GM12878 (cell line): Measurements from ENCODE around the gene HOGA1. TPM values are rescaled to one million over a fixed set of nuclear protein-coding genes. Genes with fewer than 3 reads are reported as not detected.

Experiments used
- ATAC-seq: fragments of 200-7000 bp; cut with Tn5 transposase; 3 replicates; pipeline ENCODE4 v1.9.1; 2020; ENCODE audit warnings: mild to moderate bottlenecking, moderate library complexity
- BruUV-seq: library from RNA; stranded (reverse); fragments of 400-500 nt; replicated peaks from 2 replicates; lab custom pipeline; 2021; lab: Mats Ljungman, UMichigan
- CTCF ChIA-PET: fragments of 300-600 bp; sonication (Branson Sonifier 250); formaldehyde crosslinking; extraction: SDS; loops from one replicate; lab custom pipeline; 2021; ENCODE audit warnings: inconsistent platforms; lab: Yijun Ruan, JAX
- POLR2A ChIA-PET: fragments of 350-600 bp; formaldehyde crosslinking; extraction: SDS; loops from one replicate; lab custom pipeline; 2021; ENCODE audit warnings: inconsistent platforms; lab: Charles Lee
- RAD21 ChIA-PET: fragments of 300-600 bp; sonication (Branson Sonifier 250); formaldehyde crosslinking; loops from one replicate; lab custom pipeline; 2023; ENCODE audit warnings: antibody characterized with exemption; ENCODE audit not compliant: unreplicated experiment; lab: Charles Lee
- SMC1A ChIA-PET: fragments of 300-600 bp; sonication (Branson Sonifier 250); formaldehyde crosslinking; loops from one replicate; lab custom pipeline; 2023; ENCODE audit not compliant: unreplicated experiment, uncharacterized antibody; lab: Charles Lee
- DNase-seq: peaks from one replicate; pipeline ENCODE4 v3.0.0-alpha.2; 2011; ENCODE audit warnings: low read depth, low spot score
- FAIRE-seq: peaks from 3 replicates; lab custom pipeline; 2011; peaks lifted over from hg19 to GRCh38; lab: Jason Lieb, UNC
- H2AFZ ChIP-seq: 2 replicates; pipeline ENCODE4 v1.6.0; 2011; ENCODE audit warnings: low read depth, low read length, control low read depth; ENCODE audit not compliant: control insufficient read depth
- H3K27ac ChIP-seq: 2 replicates; pipeline ENCODE4 v1.5.1; 2011; ENCODE audit warnings: control low read depth; ENCODE audit not compliant: control insufficient read depth, insufficient read depth
- H3K27me3 ChIP-seq, 2 experiments: replicated peaks in 1 of 2; 2 replicates each; pipeline versions ENCODE4 v1.6.0 to v1.6.1; 2011; ENCODE audit warnings: low read length in 1 of 2; ENCODE audit not compliant: control insufficient read depth in 2 of 2, insufficient read depth in 2 of 2
- H3K36me3 ChIP-seq, 2 experiments: 2 replicates each; pipeline ENCODE4 v1.5.1; 2011; ENCODE audit warnings: low read length in 1 of 2; ENCODE audit not compliant: control insufficient read depth in 2 of 2, insufficient read depth in 2 of 2
- H3K4me1 ChIP-seq: 2 replicates; pipeline ENCODE4 v1.6.1; 2011; ENCODE audit warnings: mild to moderate bottlenecking, low read length, moderate library complexity, mixed read lengths; ENCODE audit not compliant: control insufficient read depth, insufficient read depth
- H3K4me2 ChIP-seq: 2 replicates; pipeline ENCODE4 v1.6.0; 2011; ENCODE audit warnings: control low read depth; ENCODE audit not compliant: control insufficient read depth, insufficient read depth
- H3K4me3 ChIP-seq: fragments of 200-600 bp; sonication (generic); 2 replicates; pipeline ENCODE4 v1.5.1; 2016
- H3K79me2 ChIP-seq: 2 replicates; pipeline ENCODE4 v1.6.0; 2011; ENCODE audit warnings: low read length; ENCODE audit not compliant: control insufficient read depth, insufficient read depth
- H3K9ac ChIP-seq: 2 replicates; pipeline ENCODE4 v1.8.0; 2011; ENCODE audit warnings: low read length, control low read depth, mixed read lengths; ENCODE audit not compliant: control insufficient read depth, insufficient read depth
- H3K9me3 ChIP-seq: replicated peaks from 3 replicates; pipeline ENCODE4 v1.5.1; 2011; ENCODE audit warnings: mild to moderate bottlenecking, low read length; ENCODE audit not compliant: control insufficient read depth, insufficient read depth
- H4K20me1 ChIP-seq: 2 replicates; pipeline ENCODE4 v1.6.0; 2011; ENCODE audit not compliant: control insufficient read depth, insufficient read depth
- CEBPB ChIP-seq, 2 experiments: fragments of 150-350 bp in 1 of 2; IDR thresholded peaks; 2 replicates each; pipeline ENCODE4 v1.6.1; 2012 to 2014; ENCODE audit warnings: low read depth in 2 of 2, low read length in 2 of 2, borderline replicate concordance in 1 of 2, inconsistent platforms in 1 of 2
- CREM ChIP-seq: IDR thresholded peaks from 2 replicates; pipeline ENCODE4 v1.6.1; 2014; ENCODE audit warnings: antibody characterized with exemption, low read depth
- DPF2 ChIP-seq: fragments of 450-650 bp; IDR thresholded peaks from 2 replicates; pipeline ENCODE4 v1.6.1; 2017; ENCODE audit warnings: mild to moderate bottlenecking
- NBN ChIP-seq: fragments of 450-650 bp; IDR thresholded peaks from 2 replicates; pipeline ENCODE4 v1.6.1; 2016
- NR2C1 ChIP-seq: fragments of 450-650 bp; IDR thresholded peaks from 2 replicates; pipeline ENCODE4 v1.6.1; 2017; ENCODE audit warnings: antibody characterized with exemption, mild to moderate bottlenecking, moderate library complexity
- RB1 ChIP-seq: fragments of 450-650 bp; formaldehyde crosslinking; IDR thresholded peaks from 2 replicates; pipeline ENCODE4 v1.6.1; 2017; ENCODE audit warnings: mild to moderate bottlenecking, borderline replicate concordance
- SMAD5 ChIP-seq: IDR thresholded peaks from 2 replicates; pipeline ENCODE4 v1.6.1; 2016; ENCODE audit warnings: antibody characterized with exemption, low read depth
- SMC3 ChIP-seq: IDR thresholded peaks from 2 replicates; pipeline ENCODE4 v1.6.1; 2011; ENCODE audit warnings: low read length, improper control_type of control experiment, borderline replicate concordance
- SREBF2 ChIP-seq: IDR thresholded peaks from 2 replicates; pipeline ENCODE4 v1.6.1; 2012; ENCODE audit warnings: mild to moderate bottlenecking, low read length
- TAF1 ChIP-seq: IDR thresholded peaks from 2 replicates; pipeline ENCODE4 v1.6.1; 2011; ENCODE audit warnings: mild to moderate bottlenecking, low read depth, low read length, borderline replicate concordance
- WRNIP1 ChIP-seq: IDR thresholded peaks from 2 replicates; pipeline ENCODE4 v1.6.1; 2011; ENCODE audit warnings: low read depth, low read length, improper control_type of control experiment, borderline replicate concordance
- ZBED1 ChIP-seq: IDR thresholded peaks from 2 replicates; pipeline ENCODE4 v1.6.1; 2016; ENCODE audit warnings: borderline replicate concordance
- ZZZ3 ChIP-seq: IDR thresholded peaks from 2 replicates; pipeline ENCODE4 v1.6.1; 2011; ENCODE audit warnings: low read depth; ENCODE audit not compliant: control insufficient read depth, insufficient read length
- WGBS: methylation state at CpG from one replicate; pipeline ENCODE4 v1.1.6; 2016; ENCODE audit warnings: low lambda C conversion rate; ENCODE audit not compliant: insufficient replicate concordance, insufficient coverage; ENCODE audit errors: missing lambda C conversion rate; 5-methylcytosine and 5-hydroxymethylcytosine counted together
- in situ Hi-C: fragments of 300-500 bp; cut with MboI; formaldehyde crosslinking; loops from 9 replicates; pipeline ENCODE4 v1.14.3; 2018; ENCODE audit warnings: mixed read lengths
- intact Hi-C: fragments of 100-400 bp; cut with micrococcal nuclease; formaldehyde crosslinking; loops from one replicate; pipeline ENCODE4 v1.14.2; 2022; ENCODE audit not compliant: unreplicated experiment
- polyA plus RNA-seq, 11 experiments: library from polyadenylated mRNA; depleted of rRNA in 4 of 11; unstranded in 6 of 11; stranded (reverse) in 5 of 11; fragments of >200 nt; fragmentation: Nextera tagmentation in 4 of 11; fragmentation: Illumina TruSeq in 1 of 11; extraction: Ambion mirVana in 4 of 11; extraction: Trizol in 1 of 11; gene quantifications; 1 replicate in 1 of 11; 2 replicates in 10 of 11; pipeline versions ENCODE4 v1.2.1 to v1.2.3, GENCODE V29; 2011 to 2016; ENCODE audit warnings: inconsistent platforms in 2 of 11, missing spikeins in 2 of 11, low read depth in 1 of 11
- total RNA-seq, 4 experiments: library from RNA; depleted of rRNA in 3 of 4; stranded (reverse); fragments of >200 nt in 3 of 4; fragmentation: Illumina TruSeq in 1 of 4; extraction: Trizol in 1 of 4; gene quantifications; 2 replicates each; pipeline versions ENCODE4 v1.2.1 to v1.2.3, GENCODE V29; 2013 to 2021
- TF ChIP-seq, protein P1 (sequence below): fragments of 450-650 bp; IDR thresholded peaks from 2 replicates; pipeline ENCODE4 v1.6.1; 2018; ENCODE audit warnings: borderline replicate concordance, mild to moderate bottlenecking; ENCODE audit not compliant: partially characterized antibody
- TF ChIP-seq, protein P2 (sequence below): IDR thresholded peaks from 2 replicates; pipeline ENCODE4 v1.6.1; 2011; ENCODE audit warnings: low read depth, low read length, improper control_type of control experiment, borderline replicate concordance
- TF ChIP-seq, protein P3 (sequence below): IDR thresholded peaks from 2 replicates; pipeline ENCODE4 v1.6.1; 2011; ENCODE audit warnings: low read depth, mild to moderate bottlenecking, low read length, moderate library complexity, borderline replicate concordance; ENCODE audit errors: extremely low read depth

HOGA1 gene
- total and polyA plus RNA-seq, 10 of the 15 experiments (the other 5 are each of a cell fraction or from before 2014, with no cell fraction given): 0.01 to 0.19 (median 0.06) TPM; not detected in 6

- no peak for DNase-seq
- Histone ChIP-seq H3K4me2 (no peak overlapping the region), H3K27ac (no peak overlapping the region), H3K9ac (no peak overlapping the region), H3K4me3 (no peak overlapping the region), H4K20me1 (no peaks in the 10 kb centered on the region), H3K27me3 (no peaks in the 10 kb centered on the region; a peak in 1 of 4 replicates), H3K4me1 (no peaks in the 10 kb centered on the region), H3K9me3 (no peaks in the 10 kb centered on the region), H3K36me3 (no peaks in the 10 kb centered on the region), H3K79me2 (no peaks in the 10 kb centered on the region), H2AFZ (no peak overlapping the region)
- in situ Hi-C loops: no loop called here
- no TSS peak for BruUV-seq
- no peak for FAIRE-seq
- WGBS: 45% methylated on average over 4 of the region's 4 CpGs
- CTCF ChIA-PET: interaction anchor here (1.6 to 2.7 kb wide), 2 partner anchors 15 to 34 kb away, joined by 3 to 18 read pairs; partner anchors contain the start of gene ANKRD2
- RAD21 ChIA-PET: no interaction called here
- no peak for ATAC-seq
- POLR2A ChIA-PET: no interaction called here
- TF ChIP-seq NBN (no peak), DPF2 (no peak), WRNIP1 (no peak), NR2C1 (no peak), CREM (no peak), SMC3 (no peak), SREBF2 (no peak), SMAD5 (no peak), TAF1 (no peak), ZBED1 (no peak), RB1 (no peak), CEBPB (IDR thresholded peaks at IDR 0.05; ENCODE audit: borderline replicate concordance in 1 of 2, low read depth in 2 of 2, low read length in 2 of 2) (no peak), ZZZ3 (no peak)
- TF ChIP-seq, protein P1, sequence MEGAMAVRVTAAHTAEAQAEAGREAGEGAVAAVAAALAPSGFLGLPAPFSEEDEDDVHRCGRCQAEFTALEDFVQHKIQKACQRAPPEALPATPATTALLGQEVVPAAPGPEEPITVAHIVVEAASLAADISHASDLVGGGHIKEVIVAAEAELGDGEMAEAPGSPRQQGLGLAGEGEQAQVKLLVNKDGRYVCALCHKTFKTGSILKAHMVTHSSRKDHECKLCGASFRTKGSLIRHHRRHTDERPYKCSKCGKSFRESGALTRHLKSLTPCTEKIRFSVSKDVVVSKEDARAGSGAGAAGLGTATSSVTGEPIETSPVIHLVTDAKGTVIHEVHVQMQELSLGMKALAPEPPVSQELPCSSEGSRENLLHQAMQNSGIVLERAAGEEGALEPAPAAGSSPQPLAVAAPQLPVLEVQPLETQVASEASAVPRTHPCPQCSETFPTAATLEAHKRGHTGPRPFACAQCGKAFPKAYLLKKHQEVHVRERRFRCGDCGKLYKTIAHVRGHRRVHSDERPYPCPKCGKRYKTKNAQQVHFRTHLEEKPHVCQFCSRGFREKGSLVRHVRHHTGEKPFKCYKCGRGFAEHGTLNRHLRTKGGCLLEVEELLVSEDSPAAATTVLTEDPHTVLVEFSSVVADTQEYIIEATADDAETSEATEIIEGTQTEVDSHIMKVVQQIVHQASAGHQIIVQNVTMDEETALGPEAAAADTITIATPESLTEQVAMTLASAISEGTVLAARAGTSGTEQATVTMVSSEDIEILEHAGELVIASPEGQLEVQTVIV: no peak
- TF ChIP-seq, protein P2, sequence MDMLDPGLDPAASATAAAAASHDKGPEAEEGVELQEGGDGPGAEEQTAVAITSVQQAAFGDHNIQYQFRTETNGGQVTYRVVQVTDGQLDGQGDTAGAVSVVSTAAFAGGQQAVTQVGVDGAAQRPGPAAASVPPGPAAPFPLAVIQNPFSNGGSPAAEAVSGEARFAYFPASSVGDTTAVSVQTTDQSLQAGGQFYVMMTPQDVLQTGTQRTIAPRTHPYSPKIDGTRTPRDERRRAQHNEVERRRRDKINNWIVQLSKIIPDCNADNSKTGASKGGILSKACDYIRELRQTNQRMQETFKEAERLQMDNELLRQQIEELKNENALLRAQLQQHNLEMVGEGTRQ: no peak
- TF ChIP-seq, protein P3, sequence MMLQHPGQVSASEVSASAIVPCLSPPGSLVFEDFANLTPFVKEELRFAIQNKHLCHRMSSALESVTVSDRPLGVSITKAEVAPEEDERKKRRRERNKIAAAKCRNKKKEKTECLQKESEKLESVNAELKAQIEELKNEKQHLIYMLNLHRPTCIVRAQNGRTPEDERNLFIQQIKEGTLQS: no peak
- TF ChIP-seq, all 136 proteins: peak for 0
- intact Hi-C loops: no loop called here
- SMC1A ChIA-PET: interaction anchor here (1.7 kb wide), 1 partner anchor 17 kb away, joined by 5 read pairs; no protein-coding TSS in a partner anchor
Observed at GRCh38 chr10:97538411-97538810, 45.8 kb upstream of the HOGA1 start.
